DND-41 (cell line): Measurements from ENCODE around the gene HELZ2.

Experiments used
- ATAC-seq: fragments of 200-7000 bp; cut with Tn5 transposase; 3 replicates; pipeline ENCODE4 v1.9.1; 2021; ENCODE audit warnings: low read depth; ENCODE audit not compliant: insufficient read depth
- DNase-seq: peaks from one replicate; pipeline ENCODE4 v3.0.0-alpha.2; 2020
- H2AFZ ChIP-seq: 2 replicates; pipeline ENCODE4 v1.6.0; 2012; ENCODE audit warnings: low read depth, low read length
- H3K27ac ChIP-seq: 2 replicates; pipeline ENCODE4 v1.5.1; 2012; ENCODE audit warnings: low read length, inconsistent platforms
- H3K27me3 ChIP-seq: fragments of 200-600 bp; sonication (generic); 2 replicates; pipeline ENCODE4 v1.6.0; 2012; ENCODE audit warnings: low read length, mild to moderate bottlenecking, inconsistent platforms; ENCODE audit not compliant: insufficient read depth, poor library complexity
- H3K36me3 ChIP-seq: 2 replicates; pipeline ENCODE4 v1.5.1; 2012; ENCODE audit warnings: low read length, inconsistent platforms; ENCODE audit not compliant: insufficient read depth
- H3K4me1 ChIP-seq: 2 replicates; pipeline ENCODE4 v1.5.1; 2012; ENCODE audit warnings: mild to moderate bottlenecking, low read length; ENCODE audit not compliant: insufficient read depth
- H3K4me2 ChIP-seq: 2 replicates; pipeline ENCODE4 v1.6.0; 2012; ENCODE audit warnings: mild to moderate bottlenecking, moderate library complexity, low read length, inconsistent platforms; ENCODE audit not compliant: insufficient read depth
- H3K4me3 ChIP-seq, 2 experiments: fragments of 200-600 bp in 1 of 2; shearing (Covaris generic) in 1 of 2; 2 replicates each; pipeline ENCODE4 v1.5.1; 2012 to 2016; ENCODE audit warnings: inconsistent platforms in 2 of 2, low read length in 2 of 2, mild to moderate bottlenecking in 2 of 2, low read depth in 1 of 2, moderate library complexity in 1 of 2
- H3K79me2 ChIP-seq: 2 replicates; pipeline ENCODE4 v1.6.0; 2012; ENCODE audit warnings: low read length, inconsistent platforms; ENCODE audit not compliant: insufficient read depth
- H3K9ac ChIP-seq: 2 replicates; pipeline ENCODE4 v1.6.0; 2012; ENCODE audit warnings: low read depth, mild to moderate bottlenecking, inconsistent platforms, low read length, moderate library complexity
- H3K9me3 ChIP-seq: 2 replicates; pipeline ENCODE4 v1.5.1; 2012; ENCODE audit warnings: low read length, moderate library complexity, mild to moderate bottlenecking, inconsistent platforms; ENCODE audit not compliant: insufficient read depth, severe bottlenecking
- H4K20me1 ChIP-seq: 2 replicates; pipeline ENCODE4 v1.6.0; 2012; ENCODE audit warnings: low read length; ENCODE audit not compliant: insufficient read depth
- CTCF ChIP-seq: IDR thresholded peaks from 2 replicates; pipeline ENCODE4 v1.5.1; 2012; ENCODE audit warnings: borderline replicate concordance, low read length, moderate library complexity, mild to moderate bottlenecking; ENCODE audit not compliant: poor library complexity, severe bottlenecking; ENCODE audit errors: extremely low read depth
- EZH2 ChIP-seq: IDR thresholded peaks from 3 replicates; pipeline ENCODE4 v1.6.1; 2012; ENCODE audit warnings: borderline replicate concordance, low read depth, mild to moderate bottlenecking, moderate library complexity, low read length, inconsistent platforms; ENCODE audit not compliant: severe bottlenecking

The HELZ2 gene

GRCh38 chr20:63567136-63567385 is 7.0 kb downstream of the HELZ2 start:
- no peak overlapping the region for H3K27ac ChIP-seq
- no peak overlapping the region for H3K9ac ChIP-seq
- ATAC-seq (no peak), DNase-seq (no peak)
- no peaks in the 10 kb centered on the region for H3K79me2 ChIP-seq
- no peaks in the 10 kb centered on the region for H3K9me3 ChIP-seq
- TF ChIP-seq CTCF (no peak), EZH2 (no peak)
- H3K4me2 ChIP-seq = no peak overlapping the region
- H4K20me1 ChIP-seq = peaks cover 34% of the 10 kb centered on the region
- peaks cover 13% of the 10 kb centered on the region for H3K27me3 ChIP-seq
- H3K36me3 ChIP-seq = no peaks in the 10 kb centered on the region
- no peak overlapping the region for H3K4me3 ChIP-seq
- H2AFZ ChIP-seq = no peak overlapping the region
- H3K4me1 ChIP-seq = peaks cover 12% of the 10 kb centered on the region

- H3K79me2 ChIP-seq = no peaks in the 10 kb centered on the region
- peaks cover 12% of the 10 kb centered on the region for H3K4me1 ChIP-seq
- no peaks in the 10 kb centered on the region for H3K36me3 ChIP-seq
- H3K4me2 ChIP-seq = no peak overlapping the region
- TF ChIP-seq EZH2 (no peak), CTCF (no peak)
- ATAC-seq (no peak), DNase-seq (no peak)
- no peak overlapping the region for H2AFZ ChIP-seq
- H3K27ac ChIP-seq = no peak overlapping the region
- H3K9me3 ChIP-seq = no peaks in the 10 kb centered on the region
- peaks cover 34% of the 10 kb centered on the region for H4K20me1 ChIP-seq
- H3K4me3 ChIP-seq = no peak overlapping the region
- peaks cover 13% of the 10 kb centered on the region for H3K27me3 ChIP-seq
- H3K9ac ChIP-seq = no peak overlapping the region
These were observed 7.5 kb downstream of the HELZ2 start for GRCh38 chr20:63566395-63567135.

GRCh38 chr20:63565699-63566335 is 8.2 kb downstream of the HELZ2 start:
- ATAC-seq = no peak
- no peaks in the 10 kb centered on the region for H3K36me3 ChIP-seq
- H3K4me2 ChIP-seq = no peak overlapping the region
- no peak for DNase-seq
- no peak for TF ChIP-seq EZH2
- TF ChIP-seq CTCF = no peak
- H3K27ac ChIP-seq = no peak overlapping the region
- no peak overlapping the region for H2AFZ ChIP-seq
- H3K9ac ChIP-seq = no peak overlapping the region
- peaks cover 31% of the 10 kb centered on the region for H4K20me1 ChIP-seq
- H3K9me3 ChIP-seq = no peaks in the 10 kb centered on the region
- peaks cover 13% of the 10 kb centered on the region for H3K27me3 ChIP-seq
- H3K79me2 ChIP-seq = no peaks in the 10 kb centered on the region
- H3K4me3 ChIP-seq = no peak overlapping the region
- peaks cover 12% of the 10 kb centered on the region for H3K4me1 ChIP-seq
